ENCODE data around the gene CAPN14.
A peak's percentile ranks its signal among the peaks of the same experiment; 100 is the strongest.
"Not testable (repeated sequence)": the region's sequence is repeated elsewhere in the genome, so short reads cannot be mapped to it uniquely, and the experiment has no call there.

CAPN14 gene

GRCh38 chr2:31192851-31193392, 24.4 kb downstream of the CAPN14 start:
- DNase-seq: no peak

GRCh38 chr2:31192396-31192795, 24.9 kb downstream of the CAPN14 start:
- no peak for DNase-seq

DNA sequence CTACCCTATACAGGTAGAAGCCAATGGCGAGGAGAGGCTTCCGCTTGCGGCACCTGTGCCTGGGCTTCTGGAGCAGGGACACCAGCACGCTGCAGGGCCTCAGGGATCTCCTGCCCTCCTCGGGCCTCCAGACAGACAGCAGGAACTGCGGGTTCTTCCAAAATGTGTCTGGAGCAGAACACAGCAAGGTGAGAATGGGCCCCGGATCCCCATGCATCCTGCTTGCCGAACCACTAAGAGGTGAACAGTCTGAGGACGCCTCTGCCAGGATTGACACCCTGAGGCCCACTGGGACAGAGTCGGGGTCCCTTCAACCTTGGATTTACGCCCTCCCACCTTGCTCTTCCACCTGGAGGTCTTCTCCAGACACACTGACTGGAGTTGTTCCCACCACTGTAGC, 25.4 kb downstream of the CAPN14 start:
- no peak for DNase-seq

- no peak for DNase-seq
Measured at GRCh38 chr2:31190188-31190587, 27.1 kb downstream of the CAPN14 start.

GRCh38 chr2:31189141-31189540, 28.2 kb downstream of the CAPN14 start:
- no peak for DNase-seq

DNA sequence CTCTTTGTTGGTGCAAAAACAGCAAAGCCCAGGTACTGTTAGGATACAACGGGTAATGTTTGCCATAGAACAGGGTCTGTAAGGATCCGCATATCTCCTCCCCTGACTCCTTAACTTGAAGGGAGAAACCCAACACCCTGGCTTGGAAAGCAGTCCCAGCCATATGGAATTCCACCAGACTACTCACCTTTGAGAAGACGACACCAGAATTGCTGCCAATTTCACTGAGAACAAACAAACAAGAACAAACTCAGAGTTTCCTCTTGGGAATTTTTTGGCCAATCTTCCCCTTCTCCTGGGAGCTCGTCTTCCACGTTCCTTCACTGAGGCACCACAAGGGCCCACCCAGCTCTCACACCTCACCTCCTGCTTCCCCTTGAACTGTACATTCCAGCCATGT, 29.2 kb downstream of the CAPN14 start:
- no peak for DNase-seq

- DNase-seq: no peak
Measured at GRCh38 chr2:31187166-31187565, 30.1 kb downstream of the CAPN14 start.

DNA sequence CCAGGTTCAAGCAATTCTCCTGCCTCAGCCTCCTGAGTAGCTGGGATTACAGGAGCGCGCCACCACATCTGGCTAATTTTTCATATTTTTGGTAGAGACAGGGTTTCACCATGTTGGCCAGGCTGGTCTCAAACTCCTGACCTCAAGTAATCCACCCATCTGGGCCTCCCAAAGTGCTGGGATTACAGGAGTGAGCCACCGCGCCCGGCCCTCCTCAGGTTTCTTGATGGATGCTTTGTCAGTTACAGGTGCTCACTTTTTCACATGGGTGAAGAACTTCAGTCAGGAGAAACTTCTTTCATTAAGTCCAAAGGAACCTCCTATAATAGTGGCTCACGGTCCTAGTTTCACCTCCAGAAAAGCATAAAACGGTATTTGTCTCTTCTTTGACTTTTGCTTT, 33.3 kb downstream of the CAPN14 start:
- DNase-seq: not testable (repeated sequence)

DNA sequence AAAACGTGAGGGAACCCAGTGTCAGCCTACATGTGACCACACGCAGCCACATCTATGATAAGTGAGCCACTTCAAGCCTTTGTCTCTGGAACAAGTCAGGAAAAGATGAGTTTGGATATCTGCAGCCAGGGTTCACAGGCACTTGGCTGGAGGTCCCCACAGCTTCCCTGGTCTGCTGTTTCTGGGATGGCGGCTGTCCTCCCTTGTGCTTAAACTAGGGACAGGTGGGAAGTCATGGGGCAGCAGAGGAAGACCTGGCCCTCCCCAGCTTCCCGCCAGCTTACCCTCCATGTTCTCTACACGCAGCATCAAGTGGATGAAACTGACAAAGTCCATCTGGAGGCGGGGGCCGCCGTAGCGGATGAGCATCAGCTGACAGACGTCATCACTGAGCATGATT, 40.6 kb downstream of the CAPN14 start:
- no peak for DNase-seq

DNA sequence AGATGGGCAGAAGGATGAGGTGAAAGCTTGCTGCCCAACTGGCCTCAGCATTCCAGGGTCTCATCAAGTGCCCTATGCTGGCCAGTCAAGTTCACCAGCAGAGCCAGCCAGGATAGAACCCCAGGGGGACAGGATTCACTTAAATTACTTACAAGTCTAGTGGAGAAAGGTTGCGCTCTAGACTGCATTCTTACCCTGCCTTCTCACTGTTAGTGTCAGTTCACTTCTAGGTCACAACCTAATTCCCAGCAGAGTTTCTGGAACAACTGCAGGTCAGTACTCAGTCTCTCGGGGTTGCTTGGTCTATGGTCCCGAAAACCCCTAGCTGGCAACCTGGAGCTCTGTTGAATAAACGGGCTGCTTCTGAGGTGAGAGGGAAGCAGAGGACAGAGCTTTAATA, 46.2 kb downstream of the CAPN14 start:
- DNase-seq: no peak

DNA sequence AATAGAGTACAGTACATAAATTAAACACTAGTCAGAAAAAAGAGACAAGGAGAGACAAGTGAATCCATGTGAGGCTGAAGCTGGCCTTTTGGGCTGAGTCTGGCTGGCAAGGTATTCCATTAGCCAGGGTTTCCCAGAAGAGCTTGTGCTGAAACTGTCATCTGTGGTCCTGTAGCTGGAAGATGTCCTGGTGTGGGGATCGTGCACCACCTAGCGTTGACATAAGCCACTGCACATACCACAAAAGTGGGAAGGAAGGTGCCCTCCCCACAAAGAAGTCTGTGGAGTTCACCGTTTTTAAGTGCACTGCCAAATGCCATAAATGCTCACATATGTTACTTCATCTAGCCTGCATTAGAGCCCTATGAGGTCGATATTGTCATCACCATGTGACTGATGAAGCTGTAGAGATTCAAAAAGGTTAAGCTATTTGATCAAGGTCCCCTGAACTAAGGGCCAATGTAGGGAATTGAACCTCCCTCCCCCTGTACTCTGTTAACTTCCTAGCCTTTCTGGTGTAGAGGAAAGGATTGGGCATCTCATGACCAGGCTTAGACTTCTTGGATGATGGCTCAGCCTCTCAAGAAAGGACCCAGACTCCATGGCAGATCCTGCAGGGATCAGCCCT, 47.1 kb downstream of the CAPN14 start:
- DNase-seq: peak; percentile 9 to 14

DNA sequence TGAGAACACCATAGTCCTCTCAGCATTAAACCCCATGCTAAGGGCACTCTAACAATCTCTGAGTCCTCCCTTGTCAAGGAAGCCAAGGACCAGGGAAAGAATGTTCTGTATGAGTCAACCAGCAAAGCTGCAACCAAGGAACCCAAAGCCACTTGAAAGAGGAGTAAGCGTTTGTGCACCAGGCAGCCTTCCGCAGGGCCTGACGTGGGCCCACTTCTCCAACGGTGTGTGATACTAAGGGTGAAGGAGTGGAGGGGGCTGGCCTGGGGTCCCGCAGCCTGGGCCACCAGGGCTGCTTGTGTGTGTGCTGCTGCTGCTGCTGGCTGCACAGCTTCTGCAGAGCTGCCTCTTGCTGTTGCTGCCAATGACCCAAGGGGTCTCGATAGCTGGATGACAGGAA, 49.0 kb downstream of the CAPN14 start:
- no peak for DNase-seq

DNA sequence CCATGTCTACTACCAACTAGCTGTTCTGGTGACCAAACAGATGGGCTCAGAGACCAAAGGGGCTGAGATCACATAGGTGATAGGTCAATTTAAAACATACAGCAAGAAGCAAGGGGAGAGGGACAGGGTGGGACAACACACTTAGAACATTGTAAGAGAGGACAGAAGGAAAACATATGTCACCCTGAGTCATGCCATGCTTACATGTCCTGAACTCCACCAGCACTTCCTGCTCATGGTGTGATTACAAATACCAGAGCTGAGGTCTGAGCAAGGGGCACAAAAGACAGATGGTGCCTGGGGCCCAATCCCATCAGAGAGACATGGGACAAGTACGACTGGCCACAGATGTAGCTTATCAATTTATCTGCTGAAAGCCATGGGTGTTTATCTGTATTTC, 50.4 kb downstream of the CAPN14 start:
- DNase-seq: no peak

- DNase-seq: no peak
Measured at GRCh38 chr2:31163011-31163539, 54.2 kb downstream of the CAPN14 start.

- DNase-seq: no peak
Measured at GRCh38 chr2:31161637-31162036, 55.7 kb downstream of the CAPN14 start.

DNA sequence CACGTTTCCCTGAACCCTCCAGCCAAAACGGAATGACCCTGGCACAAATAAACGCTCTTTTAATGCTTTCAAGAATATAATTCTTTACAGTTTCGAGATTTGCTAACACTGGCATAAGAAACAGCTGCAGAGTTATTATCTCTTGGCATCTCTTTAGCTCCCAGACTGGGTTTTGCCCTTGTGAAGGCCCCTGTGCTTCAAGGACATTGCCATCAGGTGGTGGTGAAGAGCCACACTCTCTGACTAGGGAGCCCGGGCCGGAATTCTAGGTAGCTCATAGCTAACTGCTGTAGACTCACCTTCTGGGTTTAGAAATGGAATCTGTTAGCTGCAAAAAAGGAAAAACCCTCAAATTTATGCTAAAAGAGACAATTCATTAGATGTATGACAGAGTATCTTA, 65.8 kb downstream of the CAPN14 start:
- DNase-seq: no peak

DNA sequence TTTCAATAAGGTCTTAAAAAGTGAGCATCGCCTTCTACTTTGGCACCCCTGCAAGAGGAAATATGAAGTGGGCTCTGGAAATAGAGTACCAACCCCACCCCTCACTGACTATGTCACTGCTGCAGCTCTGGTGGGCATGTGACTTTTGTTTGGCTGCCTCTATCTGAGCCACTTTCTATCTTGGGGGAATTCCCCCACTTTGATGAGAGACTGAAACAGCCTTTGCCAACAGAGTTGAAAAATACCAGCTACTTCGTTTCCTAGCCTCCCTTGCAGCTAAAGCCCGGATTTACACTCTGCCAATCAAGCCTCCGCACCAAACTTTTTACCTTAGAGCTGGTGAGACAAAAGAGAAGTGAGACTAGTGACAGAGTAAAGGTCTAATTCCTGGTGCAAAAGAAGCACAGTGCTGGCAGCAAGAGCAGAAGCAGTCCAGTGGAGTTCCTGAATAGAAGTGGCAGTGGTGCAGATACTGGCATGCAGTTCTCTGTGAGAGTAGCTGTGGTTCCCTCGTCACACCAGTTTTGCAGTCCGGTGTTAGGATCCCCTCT, 67.1 kb downstream of the CAPN14 start:
- no peak for DNase-seq

DNA sequence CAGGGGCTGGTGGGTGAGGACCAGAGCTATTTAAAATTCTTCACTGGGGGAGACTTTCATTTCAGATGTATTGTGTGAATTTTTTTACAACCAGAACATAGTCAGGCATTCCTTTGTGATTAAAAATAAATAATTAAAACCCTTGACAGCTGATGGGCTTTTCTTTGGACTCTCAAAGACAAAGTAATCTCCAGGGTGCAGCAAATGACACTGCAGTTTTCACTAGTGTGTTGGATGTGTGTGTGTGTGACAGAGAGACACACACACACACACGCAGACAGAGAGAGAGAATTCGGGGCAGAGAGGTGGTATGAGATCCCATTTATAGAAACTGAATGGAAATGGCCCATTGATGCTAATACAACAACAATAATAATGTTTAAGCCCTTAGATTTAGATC, 68.8 kb downstream of the CAPN14 start:
- DNase-seq: no peak

DNA sequence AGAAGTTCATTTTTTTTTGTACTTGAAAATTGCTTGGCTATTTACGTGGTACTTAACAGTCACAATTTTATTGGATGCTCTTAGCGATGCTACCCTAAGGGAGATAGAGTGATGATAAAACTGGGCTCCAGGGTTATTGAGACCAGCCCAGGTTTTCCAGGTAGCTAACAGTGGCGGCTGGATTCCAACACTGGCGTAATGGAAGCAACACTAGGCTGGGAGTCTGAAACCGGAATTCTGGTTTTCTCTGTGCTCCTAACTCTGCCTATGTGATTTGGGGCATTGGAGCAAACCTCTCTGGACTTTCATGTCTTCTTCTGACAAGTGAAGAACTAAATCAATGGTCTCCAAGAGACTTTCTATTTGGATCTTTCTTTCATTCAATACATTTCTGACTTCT, 69.7 kb downstream of the CAPN14 start:
- no peak for DNase-seq

DNA sequence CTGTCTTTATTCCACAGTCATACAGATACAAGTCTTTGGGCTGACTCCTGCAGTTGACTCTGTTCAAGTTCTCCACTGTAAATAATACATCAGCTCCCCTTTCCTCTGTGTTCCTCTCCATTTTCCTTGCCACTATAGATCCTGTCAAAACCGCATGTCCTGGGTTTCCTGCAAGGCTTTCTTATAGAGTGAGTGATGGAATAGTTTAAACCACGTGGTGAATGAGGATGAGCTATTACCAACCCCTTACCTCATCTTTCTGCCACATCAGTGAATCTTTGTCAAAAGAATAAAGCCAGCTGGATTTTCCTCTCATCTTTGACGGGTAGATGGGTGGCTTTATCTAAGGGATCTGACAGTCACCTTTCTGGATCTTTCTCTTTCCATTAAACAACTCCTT, 75.2 kb downstream of the CAPN14 start:
- no peak for DNase-seq

DNA sequence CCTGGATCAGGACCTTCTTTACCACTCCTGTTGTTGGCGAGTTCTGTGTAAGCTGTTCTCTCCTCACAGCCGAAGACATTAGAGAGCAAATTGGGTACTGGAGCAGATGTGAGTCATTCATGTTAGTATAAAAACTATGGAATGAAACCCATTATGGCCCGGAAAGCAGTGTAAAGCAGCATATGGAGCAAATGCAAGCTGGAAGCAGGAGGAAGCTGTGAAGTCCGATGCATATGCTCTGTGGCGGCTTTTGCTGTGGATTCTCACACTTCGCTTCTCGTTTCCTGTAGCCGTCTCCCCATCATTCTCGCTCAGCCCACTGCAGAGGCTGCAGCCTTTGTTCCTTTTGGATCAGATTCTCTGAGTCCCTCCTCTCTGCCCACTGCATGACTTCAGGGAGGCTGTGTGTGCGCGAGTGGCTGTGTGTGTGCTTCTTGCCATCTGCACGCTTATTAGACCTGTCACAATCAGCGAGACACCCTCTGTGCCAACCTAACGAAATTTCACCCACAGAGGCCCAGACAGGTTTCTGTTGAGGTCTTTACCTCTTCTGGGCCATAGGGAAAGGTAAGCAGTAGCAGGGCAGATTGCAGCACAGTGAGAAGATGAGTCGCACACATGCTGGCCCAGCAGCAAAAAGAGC, 75.8 kb downstream of the CAPN14 start:
- DNase-seq: no peak

- no peak for DNase-seq
Measured at GRCh38 chr2:31140151-31140550, 77.2 kb downstream of the CAPN14 start.

GRCh38 chr2:31139671-31140070, 77.6 kb downstream of the CAPN14 start:
- DNase-seq: no peak

Measured in bone marrow (tissue), 2 donors.